Natural killer cell (primary cell): ENCODE measurements around the gene PEX14. TPM values are rescaled to one million over a fixed set of nuclear protein-coding genes. Genes with fewer than 3 reads are reported as not detected.

Source experiments
- ATAC-seq, 3 donors: fragments of 150-1000 bp in 2 of 3; fragments of 200-7000 bp in 1 of 3; cut with Tn5 transposase; 1 replicate in 1 of 3; 2 replicates in 2 of 3; pipeline ENCODE4 v1.10.0; 2021; ENCODE audit warnings: mild to moderate bottlenecking in 2 of 3, moderate library complexity in 2 of 3
- DNase-seq, 2 donors: peaks; one replicate each; pipeline versions ENCODE4 v3.0.0 to v3.0.0-alpha.2; 2013 to 2021; ENCODE audit warnings: mixed read lengths in 1 of 2
- H3K27ac ChIP-seq: one replicate; pipeline ENCODE4 v1.5.1; 2013; ENCODE audit warnings: mild to moderate bottlenecking, low read length
- H3K27me3 ChIP-seq: one replicate; pipeline ENCODE4 v1.6.1; 2013; ENCODE audit warnings: low read length; ENCODE audit not compliant: control insufficient read depth, insufficient read depth
- H3K36me3 ChIP-seq: one replicate; pipeline ENCODE4 v1.6.1; 2013; ENCODE audit warnings: low read length; ENCODE audit not compliant: control insufficient read depth, insufficient read depth
- H3K4me1 ChIP-seq: one replicate; pipeline ENCODE4 v1.6.1; 2013; ENCODE audit warnings: low read length; ENCODE audit not compliant: control insufficient read depth, insufficient read depth
- H3K4me3 ChIP-seq: one replicate; pipeline ENCODE4 v1.5.1; 2013; ENCODE audit warnings: low read length
- H3K9me3 ChIP-seq: one replicate; pipeline ENCODE4 v1.6.1; 2013; ENCODE audit warnings: low read length; ENCODE audit not compliant: control insufficient read depth, insufficient read depth
- H3K27ac Mint-ChIP-seq, 2 donors: one replicate each; pipeline ENCODE4 v1.8.0; 2022; ENCODE audit warnings: mild to moderate bottlenecking in 2 of 2, mixed read lengths in 2 of 2, moderate library complexity in 1 of 2
- H3K27me3 Mint-ChIP-seq, 2 donors: one replicate each; pipeline ENCODE4 v1.8.0; 2022; ENCODE audit warnings: low read depth in 2 of 2, mixed read lengths in 2 of 2
- H3K36me3 Mint-ChIP-seq: one replicate; pipeline ENCODE4 v1.8.0; 2022; ENCODE audit warnings: mixed read lengths
- H3K4me1 Mint-ChIP-seq, 2 donors: one replicate each; pipeline ENCODE4 v1.8.0; 2022; ENCODE audit warnings: mixed read lengths in 2 of 2
- H3K4me3 Mint-ChIP-seq: one replicate; pipeline ENCODE4 v1.8.0; 2022; ENCODE audit warnings: mild to moderate bottlenecking, moderate library complexity, mixed read lengths
- H3K9me3 Mint-ChIP-seq, 2 donors: one replicate each; pipeline ENCODE4 v1.8.0; 2022; ENCODE audit warnings: mixed read lengths in 2 of 2
- CTCF ChIP-seq: fragments of 200-600 bp; IDR thresholded peaks from one replicate; pipeline ENCODE4 v1.8.0; 2022; ENCODE audit warnings: antibody characterized with exemption
- WGBS: methylation state at CpG from one replicate; pipeline ENCODE4 v1.1.7; 2013; ENCODE audit warnings: missing lambda C conversion rate; ENCODE audit not compliant: insufficient coverage; 5-methylcytosine and 5-hydroxymethylcytosine counted together
- intact Hi-C: fragments of 100-400 bp; cut with micrococcal nuclease; formaldehyde crosslinking; loops from one replicate; pipeline ENCODE4 v1.14.2; 2022
- total RNA-seq, 4 donors: library from RNA; stranded (reverse); fragments of 120-200 nt in 1 of 4; gene quantifications; one replicate each; pipeline versions ENCODE4 v1.2.3 to v1.2.4, GENCODE V29; 2013 to 2022

Gene PEX14
- total RNA-seq, 3 donors from 2014 or later (not counting 1 experiment from before 2014, with no cell fraction given) = 21.4 to 27.3 (median 24.1) TPM

- Histone ChIP-seq H3K4me1 (no peaks in the 10 kb centered on the region), H3K9me3 (no peaks in the 10 kb centered on the region), H3K27ac (no peak overlapping the region), H3K36me3 (peaks cover 12% of the 10 kb centered on the region), H3K4me3 (no peak overlapping the region), H3K27me3 (no peaks in the 10 kb centered on the region)
- WGBS = 81% methylated on average over 11 of the region's 11 CpGs
- no peak for TF ChIP-seq CTCF
- no peaks in the 10 kb centered on the region for H3K27me3 Mint-ChIP-seq
- H3K4me1 Mint-ChIP-seq = no peaks in the 10 kb centered on the region
- H3K27ac Mint-ChIP-seq = peak overlapping the region in 1 of 2 donors; percentile 45
- intact Hi-C loops = no loop called here
- no peak overlapping the region for H3K4me3 Mint-ChIP-seq
- no peak for DNase-seq
- no peaks in the 10 kb centered on the region for H3K9me3 Mint-ChIP-seq
- H3K36me3 Mint-ChIP-seq = no peaks in the 10 kb centered on the region
- ATAC-seq = no peak
These were observed 177.0 kb downstream of the PEX14 start for GRCh38 chr1:10651793-10652192.

- intact Hi-C loops = no loop called here
These were observed 177.9 kb downstream of the PEX14 start for GRCh38 chr1:10652626-10653025.

GRCh38 chr1:10653370-10654125 is 178.8 kb downstream of the PEX14 start:
- Mint-ChIP-seq H3K4me1 (no peaks in the 10 kb centered on the region), H3K27ac (no peak overlapping the region), H3K4me3 (no peak overlapping the region), H3K36me3 (no peaks in the 10 kb centered on the region), H3K9me3 (no peaks in the 10 kb centered on the region), H3K27me3 (no peaks in the 10 kb centered on the region)
- Histone ChIP-seq H3K27me3 (no peaks in the 10 kb centered on the region), H3K4me1 (no peaks in the 10 kb centered on the region), H3K4me3 (no peak overlapping the region), H3K36me3 (peaks cover 17% of the 10 kb centered on the region), H3K9me3 (no peaks in the 10 kb centered on the region), H3K27ac (no peak overlapping the region)
- TF ChIP-seq CTCF = no peak
- intact Hi-C loops = no loop called here
- ATAC-seq (no peak), DNase-seq (no peak)
- 94% methylated on average over 41 of the region's 41 CpGs for WGBS

More at GRCh38 chr1:10652626-10653025, 177.9 kb downstream of the PEX14 start:
- Histone ChIP-seq H3K27me3 (no peaks in the 10 kb centered on the region), H3K4me1 (no peaks in the 10 kb centered on the region), H3K9me3 (no peaks in the 10 kb centered on the region), H3K36me3 (peaks cover 12% of the 10 kb centered on the region), H3K27ac (no peak overlapping the region), H3K4me3 (no peak overlapping the region)
- Mint-ChIP-seq H3K27ac (peak overlapping the region in 1 of 2 donors; percentile 45), H3K4me3 (no peak overlapping the region), H3K4me1 (no peaks in the 10 kb centered on the region), H3K9me3 (no peaks in the 10 kb centered on the region), H3K36me3 (no peaks in the 10 kb centered on the region), H3K27me3 (no peaks in the 10 kb centered on the region)
- no peak for ATAC-seq
- WGBS = 91% methylated on average over 12 of the region's 12 CpGs
- no peak for TF ChIP-seq CTCF
- DNase-seq = no peak

GRCh38 chr1:10655002-10655401 is 180.3 kb downstream of the PEX14 start:
- Mint-ChIP-seq H3K27me3 (no peaks in the 10 kb centered on the region), H3K4me3 (no peak overlapping the region), H3K4me1 (no peaks in the 10 kb centered on the region), H3K36me3 (no peaks in the 10 kb centered on the region), H3K9me3 (no peaks in the 10 kb centered on the region), H3K27ac (no peak overlapping the region)
- ATAC-seq (no peak), DNase-seq (no peak)
- Histone ChIP-seq H3K36me3 (peaks cover 24% of the 10 kb centered on the region), H3K9me3 (no peaks in the 10 kb centered on the region), H3K27me3 (no peaks in the 10 kb centered on the region), H3K4me1 (no peaks in the 10 kb centered on the region), H3K27ac (no peak overlapping the region), H3K4me3 (no peak overlapping the region)
- TF ChIP-seq CTCF = no peak
- intact Hi-C loops = no loop called here
- whole genome bisulfite sequencing = 92% methylated on average over 10 of the region's 10 CpGs
